H9 (cell line): ENCODE data around the gene LPP. TPM values are rescaled to one million over a fixed set of nuclear protein-coding genes. Genes with fewer than 3 reads are reported as not detected.

ENCODE experiments used
- DNase-seq: peaks from one replicate; pipeline ENCODE4 v3.0.0-alpha.2; 2017
- H2AFZ ChIP-seq: one replicate; pipeline ENCODE4 v1.6.1; 2013; ENCODE audit warnings: mild to moderate bottlenecking, low read length, control low read depth, moderate library complexity
- H2AK5ac ChIP-seq: 2 replicates; pipeline ENCODE4 v1.6.1; 2013; ENCODE audit warnings: low read length, control low read depth, mixed read lengths; ENCODE audit not compliant: insufficient read length
- H2BK120ac ChIP-seq: one replicate; pipeline ENCODE4 v1.6.1; 2013; ENCODE audit warnings: low read depth, mild to moderate bottlenecking, low read length, control low read depth, inconsistent platforms; ENCODE audit not compliant: poor library complexity, severe bottlenecking
- H2BK12ac ChIP-seq: 2 replicates; pipeline ENCODE4 v1.6.1; 2013; ENCODE audit warnings: low read length, control low read depth, mixed read lengths, low read depth; ENCODE audit not compliant: insufficient read length
- H2BK15ac ChIP-seq: 2 replicates; pipeline ENCODE4 v1.6.1; 2013; ENCODE audit warnings: low read depth, low read length, control low read depth
- H2BK20ac ChIP-seq: one replicate; pipeline ENCODE4 v1.6.1; 2013; ENCODE audit warnings: low read depth, mild to moderate bottlenecking, low read length, control low read depth, inconsistent platforms; ENCODE audit not compliant: poor library complexity, severe bottlenecking
- H2BK5ac ChIP-seq: 2 replicates; pipeline ENCODE4 v1.6.1; 2013; ENCODE audit warnings: low read length, control low read depth, mixed read lengths; ENCODE audit not compliant: insufficient read length
- H3K14ac ChIP-seq: 2 replicates; pipeline ENCODE4 v1.6.1; 2013; ENCODE audit warnings: low read length, control low read depth; ENCODE audit not compliant: insufficient read depth
- H3K18ac ChIP-seq: 2 replicates; pipeline ENCODE4 v1.6.1; 2013; ENCODE audit warnings: low read depth, mild to moderate bottlenecking, mixed read lengths, low read length, control low read depth; ENCODE audit not compliant: insufficient read length
- H3K23ac ChIP-seq: 2 replicates; pipeline ENCODE4 v1.6.1; 2013; ENCODE audit warnings: low read length, control low read depth, mixed read lengths, low read depth; ENCODE audit not compliant: insufficient read length
- H3K23me2 ChIP-seq: 2 replicates; pipeline ENCODE4 v1.6.1; 2013; ENCODE audit warnings: low read depth, mild to moderate bottlenecking, mixed read lengths, low read length, control low read depth; ENCODE audit not compliant: insufficient read length, poor library complexity, severe bottlenecking
- H3K27ac ChIP-seq: 2 replicates; pipeline ENCODE4 v1.5.1; 2013; ENCODE audit warnings: low read length, control low read depth, mixed read lengths, low read depth; ENCODE audit not compliant: insufficient read length
- H3K27me3 ChIP-seq: 2 replicates; pipeline ENCODE4 v1.6.1; 2013; ENCODE audit warnings: low read length, control low read depth, inconsistent platforms; ENCODE audit not compliant: insufficient read depth
- H3K4ac ChIP-seq: 2 replicates; pipeline ENCODE4 v1.6.1; 2013; ENCODE audit warnings: low read depth, mild to moderate bottlenecking, control low read depth, inconsistent platforms, low read length, moderate library complexity
- H3K4me1 ChIP-seq: 2 replicates; pipeline ENCODE4 v1.6.1; 2013; ENCODE audit warnings: low read length, control low read depth, inconsistent platforms; ENCODE audit not compliant: insufficient read depth
- H3K4me2 ChIP-seq: 2 replicates; pipeline ENCODE4 v1.6.1; 2013; ENCODE audit warnings: low read length, control low read depth, mixed read lengths; ENCODE audit not compliant: insufficient read length, insufficient read depth
- H3K56ac ChIP-seq: 2 replicates; pipeline ENCODE4 v1.6.1; 2013; ENCODE audit warnings: low read depth, mild to moderate bottlenecking, mixed read lengths, low read length, control low read depth; ENCODE audit not compliant: insufficient read length
- H3K79me1 ChIP-seq: 2 replicates; pipeline ENCODE4 v1.6.1; 2013; ENCODE audit warnings: low read depth, mild to moderate bottlenecking, moderate library complexity, low read length, control low read depth, inconsistent platforms; ENCODE audit not compliant: insufficient read depth, poor library complexity, severe bottlenecking
- H3K79me2 ChIP-seq: 2 replicates; pipeline ENCODE4 v1.6.1; 2013; ENCODE audit warnings: low read length, control low read depth, inconsistent platforms; ENCODE audit not compliant: insufficient read depth
- H3K9ac ChIP-seq: 2 replicates; pipeline ENCODE4 v1.6.1; 2013; ENCODE audit warnings: low read length, control low read depth, mixed read lengths; ENCODE audit not compliant: insufficient read length; ENCODE audit errors: extremely low read depth
- H3K9me3 ChIP-seq: one replicate; pipeline ENCODE4 v1.6.1; 2013; ENCODE audit warnings: low read depth, low read length, inconsistent platforms; ENCODE audit not compliant: control insufficient read depth
- H3T11ph ChIP-seq: one replicate; pipeline ENCODE4 v1.6.1; 2013; ENCODE audit warnings: mild to moderate bottlenecking, low read length, control low read depth, inconsistent platforms
- H4K20me1 ChIP-seq: one replicate; pipeline ENCODE4 v1.6.1; 2013; ENCODE audit not compliant: control insufficient read depth, insufficient read length, insufficient read depth
- H4K5ac ChIP-seq: 2 replicates; pipeline ENCODE4 v1.6.1; 2013; ENCODE audit warnings: low read depth, mild to moderate bottlenecking, mixed read lengths, low read length, control low read depth; ENCODE audit not compliant: insufficient read length
- H4K8ac ChIP-seq: replicated peaks from 2 replicates; pipeline ENCODE4 v1.6.1; 2013; ENCODE audit warnings: low read length, control low read depth, mixed read lengths, low read depth; ENCODE audit not compliant: insufficient read length
- H4K91ac ChIP-seq: 2 replicates; pipeline ENCODE4 v1.6.1; 2013; ENCODE audit warnings: low read depth, mild to moderate bottlenecking, moderate library complexity, mixed read lengths, low read length, control low read depth; ENCODE audit not compliant: insufficient read length
- H3K27ac Mint-ChIP-seq, 3 experiments: 2 replicates in 2 of 3; 3 replicates in 1 of 3; pipeline ENCODE4 v1.8.0; 2020 to 2021; ENCODE audit warnings: mixed read lengths in 3 of 3, mild to moderate bottlenecking in 1 of 3, moderate library complexity in 1 of 3
- H3K27me3 Mint-ChIP-seq: 2 replicates; pipeline ENCODE4 v1.8.0; 2021; ENCODE audit warnings: low read depth, mild to moderate bottlenecking, moderate library complexity, mixed read lengths
- H3K36me3 Mint-ChIP-seq, 3 experiments: 2 replicates in 2 of 3; 3 replicates in 1 of 3; pipeline ENCODE4 v1.8.0; 2020 to 2021; ENCODE audit warnings: low read depth in 3 of 3, mixed read lengths in 3 of 3; ENCODE audit not compliant: insufficient read depth in 1 of 3
- H3K4me1 Mint-ChIP-seq, 2 experiments: 2 replicates each; pipeline ENCODE4 v1.8.0; 2020; ENCODE audit warnings: mixed read lengths in 2 of 2
- H3K4me3 Mint-ChIP-seq, 2 experiments: 2 replicates in 1 of 2; 3 replicates in 1 of 2; pipeline ENCODE4 v1.8.0; 2020 to 2021; ENCODE audit warnings: mild to moderate bottlenecking in 2 of 2, mixed read lengths in 2 of 2, moderate library complexity in 1 of 2
- H3K9me3 Mint-ChIP-seq, 2 experiments: 2 replicates in 1 of 2; 3 replicates in 1 of 2; pipeline ENCODE4 v1.8.0; 2020; ENCODE audit warnings: mild to moderate bottlenecking in 2 of 2, mixed read lengths in 2 of 2, moderate library complexity in 1 of 2
- total RNA-seq: library from RNA; stranded (reverse); gene quantifications from 2 replicates; pipeline ENCODE4 v1.2.1, GENCODE V29; 2021
- TF ChIP-seq, protein P1 (sequence below): fragments of 200-600 bp; sonication (generic); conservative IDR thresholded peaks from 3 replicates; pipeline ENCODE4 v1.8.0; 2021; ENCODE audit warnings: antibody characterized with exemption, mild to moderate bottlenecking

Gene LPP
- total RNA-seq, 1 experiment from 2014 or later, result 64.6 TPM

DNA sequence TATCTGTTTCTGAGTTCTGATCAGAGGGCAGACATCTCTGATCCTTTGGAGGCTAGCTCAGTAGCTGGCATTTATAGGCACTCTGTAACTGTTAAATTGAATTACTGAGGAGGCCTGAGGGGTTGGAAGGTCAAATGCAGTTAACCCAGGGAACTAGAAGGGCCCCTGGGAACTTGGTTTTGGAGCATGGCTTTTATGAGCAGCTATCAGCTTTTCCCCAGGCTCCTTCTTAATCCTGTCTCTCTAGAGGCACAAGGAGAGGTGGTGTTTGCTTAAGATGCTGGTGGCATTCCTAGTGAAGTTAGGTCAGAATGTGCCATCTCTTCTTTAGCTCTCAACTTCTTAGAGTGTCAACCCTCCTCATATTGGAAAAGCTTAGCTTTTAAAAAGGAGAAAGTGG, 128.9 kb downstream of the LPP start:
- peaks cover 14 to 25% of the 10 kb centered on the region in 2 experiments for H3K4me1 Mint-ChIP-seq
- no peaks in the 10 kb centered on the region for H3K79me1 ChIP-seq

More for the DNA sequence above, 128.9 kb downstream of the LPP start:
- Histone ChIP-seq H3K9ac (no peak overlapping the region), H3K79me2 (peaks cover 1% of the 10 kb centered on the region; the same call in 1 of the 2 replicates), H2AFZ (no peak overlapping the region), H3K4me1 (peaks cover 3% of the 10 kb centered on the region; the same call in 1 of the 2 replicates), H2BK15ac (no peak overlapping the region), H4K91ac (no peak overlapping the region), H3K4ac (no peak overlapping the region), H3K27ac (no peak overlapping the region), H3K18ac (no peak overlapping the region), H3K14ac (no peak overlapping the region), H4K5ac (no peak overlapping the region), H3K23ac (no peak overlapping the region), H3K9me3 (no peaks in the 10 kb centered on the region), H4K20me1 (no peaks in the 10 kb centered on the region), H3K23me2 (no peaks in the 10 kb centered on the region), H2BK5ac (no peak overlapping the region), H2BK12ac (no peak overlapping the region), H2AK5ac (no peak overlapping the region), H3T11ph (no peak overlapping the region), H4K8ac (no peak overlapping the region), H3K4me2 (no peak overlapping the region), H2BK20ac (no peak overlapping the region), H3K27me3 (no peaks in the 10 kb centered on the region), H2BK120ac (no peak overlapping the region), H3K56ac (no peak overlapping the region)
- Mint-ChIP-seq H3K9me3 (no peaks in the 10 kb centered on the region), H3K4me3 (no peak overlapping the region), H3K27me3 (no peaks in the 10 kb centered on the region), H3K36me3 (no peaks in the 10 kb centered on the region), H3K27ac (no peak overlapping the region)
- DNase-seq, result no peak
- TF ChIP-seq, protein P1, sequence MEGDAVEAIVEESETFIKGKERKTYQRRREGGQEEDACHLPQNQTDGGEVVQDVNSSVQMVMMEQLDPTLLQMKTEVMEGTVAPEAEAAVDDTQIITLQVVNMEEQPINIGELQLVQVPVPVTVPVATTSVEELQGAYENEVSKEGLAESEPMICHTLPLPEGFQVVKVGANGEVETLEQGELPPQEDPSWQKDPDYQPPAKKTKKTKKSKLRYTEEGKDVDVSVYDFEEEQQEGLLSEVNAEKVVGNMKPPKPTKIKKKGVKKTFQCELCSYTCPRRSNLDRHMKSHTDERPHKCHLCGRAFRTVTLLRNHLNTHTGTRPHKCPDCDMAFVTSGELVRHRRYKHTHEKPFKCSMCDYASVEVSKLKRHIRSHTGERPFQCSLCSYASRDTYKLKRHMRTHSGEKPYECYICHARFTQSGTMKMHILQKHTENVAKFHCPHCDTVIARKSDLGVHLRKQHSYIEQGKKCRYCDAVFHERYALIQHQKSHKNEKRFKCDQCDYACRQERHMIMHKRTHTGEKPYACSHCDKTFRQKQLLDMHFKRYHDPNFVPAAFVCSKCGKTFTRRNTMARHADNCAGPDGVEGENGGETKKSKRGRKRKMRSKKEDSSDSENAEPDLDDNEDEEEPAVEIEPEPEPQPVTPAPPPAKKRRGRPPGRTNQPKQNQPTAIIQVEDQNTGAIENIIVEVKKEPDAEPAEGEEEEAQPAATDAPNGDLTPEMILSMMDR, result no peak
